ENCODE measurements around the gene PQBP1. TPM values are rescaled to one million over a fixed set of nuclear protein-coding genes. Genes with fewer than 3 reads are reported as not detected.

Gene PQBP1
- total and polyA plus RNA-seq, 2 of the 13 experiments (the other 11 are each of a cell fraction or from before 2014, with no cell fraction given), result 58.1 to 80.9 TPM

DNA sequence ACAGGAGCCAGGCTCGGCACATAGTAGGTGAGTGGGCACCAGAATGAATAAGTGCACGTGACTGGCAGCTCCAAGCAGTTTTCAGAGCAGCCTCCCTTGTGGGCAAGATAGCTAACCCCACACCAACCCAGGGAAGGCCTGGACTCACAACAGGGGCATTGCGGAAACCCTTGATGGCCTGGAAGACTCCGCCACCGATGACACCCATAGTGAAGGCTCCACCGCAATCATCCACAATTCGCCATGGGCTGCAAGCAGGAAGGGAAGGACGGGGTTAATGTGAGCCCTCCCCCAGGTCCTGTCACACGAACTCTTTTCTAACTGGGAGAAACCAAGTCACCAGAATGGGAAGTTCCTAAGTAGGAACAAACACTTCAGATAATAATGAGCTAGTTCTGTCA, 1.1 kb upstream of the PQBP1 start:
- FAIRE-seq, result no peak
- in situ Hi-C loops (cut with HindIII; ENCODE audit: extremely low pct_ligation_motif_present, low pct_unique_long_range_greater_than_20kb), result no loop called here
- Histone ChIP-seq H3K9ac (ENCODE audit: insufficient read depth, low read depth, low read length) (peak overlapping the region; percentile 94), H3K9me3 (ENCODE audit: low read length) (no peaks in the 10 kb centered on the region), H3K27ac (ENCODE audit: extremely low read length, insufficient read depth, low read length) (peak overlapping the region; percentile 93), H3K4me1 (ENCODE audit: insufficient read depth, low read length) (peaks cover 40% of the 10 kb centered on the region), H4K20me1 (ENCODE audit: insufficient read depth, low read length) (no peaks in the 10 kb centered on the region; the same call in 1 of the 2 replicates), H3K4me2 (ENCODE audit: low read depth, low read length) (peak overlapping the region; percentile 81), H2AFZ (ENCODE audit: low read length) (no peak overlapping the region), H3K79me2 (ENCODE audit: insufficient read depth, low read length) (peaks cover 29% of the 10 kb centered on the region), H3K27me3 (ENCODE audit: control insufficient read depth in 1 of 2, insufficient read depth in 2 of 2, low read length in 2 of 2) (no peaks in the 10 kb centered on the region), H3K4me3 (replicated peaks in 1 of 3; ENCODE audit: insufficient read depth in 1 of 3, low read depth in 2 of 3, low read length in 3 of 3) (peak overlapping the region; percentile 72 to 80 (median 75); a peak in 5 of 6 replicates), H3K36me3 (replicated peaks in 1 of 2; ENCODE audit: control insufficient read depth in 1 of 2, insufficient read depth in 2 of 2, low read length in 2 of 2) (peaks cover 4 to 12% of the 10 kb centered on the region in 2 experiments; a peak in 3 of 5 replicates)
- TF ChIP-seq ZNF317 (CRISPR knock-in tag; IDR thresholded peaks at IDR 0.05), result no peak
- TF ChIP-seq ZNF652 (CRISPR knock-in tag; IDR thresholded peaks at IDR 0.05; ENCODE audit: borderline replicate concordance, low read depth), result peak; percentile 90
- TF ChIP-seq ZSCAN9 (CRISPR knock-in tag; IDR thresholded peaks at IDR 0.05; ENCODE audit: borderline replicate concordance), result no peak
- TF ChIP-seq ZKSCAN1 (IDR thresholded peaks at IDR 0.05; ENCODE audit: low read length), result 0 out of 2 replicates have a peak, but pooled peaks have one; percentile 19
- no peak for TF ChIP-seq HOXA5 (CRISPR knock-in tag; IDR thresholded peaks at IDR 0.05)
- TF ChIP-seq POGZ (CRISPR knock-in tag; IDR thresholded peaks at IDR 0.05), result no peak
- TF ChIP-seq CCDC6 (CRISPR knock-in tag; IDR thresholded peaks at IDR 0.05), result no peak
- DNase-seq (ENCODE audit: low spot score), result no peak
- POLR2A ChIA-PET, result interaction anchor here (1.2 to 3.1 kb wide), 5 partner anchors 13 to 220 kb away, joined by 4 to 42 read pairs (median 7); partner anchors contain the start of genes GRIPAP1, HDAC6 and SLC35A2
- no peak for ATAC-seq
- no TSS peak for BruUV-seq (replicated peaks)
- intact Hi-C loops (cut with micrococcal nuclease; ENCODE audit: unreplicated experiment), result loop anchor here (2.0 kb wide), 1 partner anchor 20 kb away; no protein-coding TSS in a partner anchor
- CTCF ChIA-PET (ENCODE audit: low intra/inter-chr PET ratio, low total read pairs), result no interaction called here
- 0% methylated on average over 1 of the region's 9 CpGs for WGBS (ENCODE audit: low lambda C conversion rate)

DNA sequence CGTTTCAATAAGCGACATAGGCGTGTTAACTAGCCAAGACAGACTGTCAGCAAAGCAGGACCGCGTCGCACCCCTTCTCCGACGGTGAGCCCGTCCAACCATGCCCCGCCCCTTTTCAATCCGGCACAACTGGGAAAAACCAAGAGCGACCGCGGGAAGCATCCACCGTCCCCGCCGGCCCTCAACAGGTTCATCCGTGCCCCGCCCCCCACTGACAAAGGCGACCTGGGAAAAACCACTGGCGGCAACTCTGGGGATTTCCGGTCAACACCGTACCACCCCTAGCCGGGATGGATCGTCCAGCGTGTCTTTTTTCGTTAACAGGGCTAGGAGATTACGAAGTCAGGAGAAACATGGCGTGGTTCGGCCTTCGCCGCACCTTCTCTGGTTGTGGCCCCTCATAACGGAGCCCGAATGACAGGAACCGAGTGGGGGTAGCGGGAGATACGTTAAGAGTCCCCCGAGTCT, 539 bp upstream of the PQBP1 start:
- H3K4me3 ChIP-seq (replicated peaks in 1 of 3; ENCODE audit: insufficient read depth in 1 of 3, low read depth in 2 of 3, low read length in 3 of 3), result peak overlapping the region; percentile 72 to 80 (median 75); a peak in 5 of 6 replicates
- no peaks in the 10 kb centered on the region for H3K27me3 ChIP-seq (ENCODE audit: control insufficient read depth in 1 of 2, insufficient read depth in 2 of 2, low read length in 2 of 2)
- CTCF ChIA-PET (ENCODE audit: low intra/inter-chr PET ratio, low total read pairs), result interaction anchor here (1.4 kb wide), 1 partner anchor 20 kb away, joined by 3 read pairs; no protein-coding TSS in a partner anchor
- 3% methylated on average over 6 of the region's 38 CpGs for WGBS (ENCODE audit: low lambda C conversion rate)
- H3K9ac ChIP-seq (ENCODE audit: insufficient read depth, low read depth, low read length), result peak overlapping the region; percentile 94
- H3K9me3 ChIP-seq (ENCODE audit: low read length), result no peaks in the 10 kb centered on the region
- in situ Hi-C loops (cut with HindIII; ENCODE audit: extremely low pct_ligation_motif_present, low pct_unique_long_range_greater_than_20kb) (no loop called here), intact Hi-C loops (cut with micrococcal nuclease; ENCODE audit: unreplicated experiment) (loop anchor here (2.0 kb wide), 1 partner anchor 20 kb away; no protein-coding TSS in a partner anchor)
- POLR2A ChIA-PET, result interaction anchor here (0.7 to 3.1 kb wide), 15 partner anchors 10 to 294 kb away, joined by 3 to 42 read pairs (median 4); partner anchors contain the start of genes GRIPAP1, HDAC6, PCSK1N and PIM2
- peak overlapping the region; percentile 93 for H3K27ac ChIP-seq (ENCODE audit: extremely low read length, insufficient read depth, low read length)
- H3K4me1 ChIP-seq (ENCODE audit: insufficient read depth, low read length), result peaks cover 35% of the 10 kb centered on the region
- no peaks in the 10 kb centered on the region; the same call in 1 of the 2 replicates for H4K20me1 ChIP-seq (ENCODE audit: insufficient read depth, low read length)
- ATAC-seq, result peak; percentile 63
- H2AFZ ChIP-seq (ENCODE audit: low read length), result no peak overlapping the region
- H3K4me2 ChIP-seq (ENCODE audit: low read depth, low read length), result peak overlapping the region; percentile 81
- FAIRE-seq, result peak; percentile 47
- BruUV-seq (replicated peaks), result TSS peak; percentile 68
- H3K79me2 ChIP-seq (ENCODE audit: insufficient read depth, low read length), result peaks cover 29% of the 10 kb centered on the region
- DNase-seq (ENCODE audit: low spot score), result peak; percentile 66
- H3K36me3 ChIP-seq (replicated peaks in 1 of 2; ENCODE audit: control insufficient read depth in 1 of 2, insufficient read depth in 2 of 2, low read length in 2 of 2), result peaks cover 6 to 12% of the 10 kb centered on the region in 2 experiments; a peak in 4 of 5 replicates
- 0 out of 2 replicates have a peak, but pooled peaks have one; percentile 36 for TF ChIP-seq HOXA5 (CRISPR knock-in tag; IDR thresholded peaks at IDR 0.05)
- TF ChIP-seq, protein P1, sequence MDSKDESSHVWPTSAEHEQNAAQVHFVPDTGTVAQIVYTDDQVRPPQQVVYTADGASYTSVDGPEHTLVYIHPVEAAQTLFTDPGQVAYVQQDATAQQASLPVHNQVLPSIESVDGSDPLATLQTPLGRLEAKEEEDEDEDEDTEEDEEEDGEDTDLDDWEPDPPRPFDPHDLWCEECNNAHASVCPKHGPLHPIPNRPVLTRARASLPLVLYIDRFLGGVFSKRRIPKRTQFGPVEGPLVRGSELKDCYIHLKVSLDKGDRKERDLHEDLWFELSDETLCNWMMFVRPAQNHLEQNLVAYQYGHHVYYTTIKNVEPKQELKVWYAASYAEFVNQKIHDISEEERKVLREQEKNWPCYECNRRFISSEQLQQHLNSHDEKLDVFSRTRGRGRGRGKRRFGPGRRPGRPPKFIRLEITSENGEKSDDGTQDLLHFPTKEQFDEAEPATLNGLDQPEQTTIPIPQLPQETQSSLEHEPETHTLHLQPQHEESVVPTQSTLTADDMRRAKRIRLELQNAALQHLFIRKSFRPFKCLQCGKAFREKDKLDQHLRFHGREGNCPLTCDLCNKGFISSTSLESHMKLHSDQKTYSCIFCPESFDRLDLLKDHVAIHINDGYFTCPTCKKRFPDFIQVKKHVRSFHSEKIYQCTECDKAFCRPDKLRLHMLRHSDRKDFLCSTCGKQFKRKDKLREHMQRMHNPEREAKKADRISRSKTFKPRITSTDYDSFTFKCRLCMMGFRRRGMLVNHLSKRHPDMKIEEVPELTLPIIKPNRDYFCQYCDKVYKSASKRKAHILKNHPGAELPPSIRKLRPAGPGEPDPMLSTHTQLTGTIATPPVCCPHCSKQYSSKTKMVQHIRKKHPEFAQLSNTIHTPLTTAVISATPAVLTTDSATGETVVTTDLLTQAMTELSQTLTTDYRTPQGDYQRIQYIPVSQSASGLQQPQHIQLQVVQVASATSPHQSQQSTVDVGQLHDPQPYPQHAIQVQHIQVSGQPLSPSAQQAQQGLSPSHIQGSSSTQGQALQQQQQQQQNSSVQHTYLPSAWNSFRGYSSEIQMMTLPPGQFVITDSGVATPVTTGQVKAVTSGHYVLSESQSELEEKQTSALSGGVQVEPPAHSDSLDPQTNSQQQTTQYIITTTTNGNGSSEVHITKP (CRISPR knock-in tag; IDR thresholded peaks at IDR 0.05; ENCODE audit: low read depth), result peak; percentile 98
- TF ChIP-seq ZNF879 (CRISPR knock-in tag; IDR thresholded peaks at IDR 0.05), result 0 out of 2 replicates have a peak, but pooled peaks have one; percentile 52
- 0 out of 2 replicates have a peak, but pooled peaks have one; percentile 37 for TF ChIP-seq E2F1 (CRISPR knock-in tag; IDR thresholded peaks at IDR 0.05)
- TF ChIP-seq HNF4G (IDR thresholded peaks at IDR 0.05; ENCODE audit: borderline replicate concordance, low read depth, low read length), result no peak
- TF ChIP-seq HNF4G (CRISPR knock-in tag; IDR thresholded peaks at IDR 0.05; ENCODE audit: borderline replicate concordance, low read depth), result no peak
- no peak for TF ChIP-seq SYNCRIP (IDR thresholded peaks at IDR 0.05; ENCODE audit: insufficient read depth, low read depth, low read length)
